Stimulated activated CD4-positive, alpha-beta T cell treated with anti-CD3 and anti-CD28 coated beads, Interleukin-4, amount 100 ng/mL, for 24 hours (primary cell): ENCODE results near the gene KCNAB3.

Experiments used
- DNase-seq: peaks from one replicate; pipeline ENCODE4 v3.0.0-alpha.2; 2020

KCNAB3 gene

DNA sequence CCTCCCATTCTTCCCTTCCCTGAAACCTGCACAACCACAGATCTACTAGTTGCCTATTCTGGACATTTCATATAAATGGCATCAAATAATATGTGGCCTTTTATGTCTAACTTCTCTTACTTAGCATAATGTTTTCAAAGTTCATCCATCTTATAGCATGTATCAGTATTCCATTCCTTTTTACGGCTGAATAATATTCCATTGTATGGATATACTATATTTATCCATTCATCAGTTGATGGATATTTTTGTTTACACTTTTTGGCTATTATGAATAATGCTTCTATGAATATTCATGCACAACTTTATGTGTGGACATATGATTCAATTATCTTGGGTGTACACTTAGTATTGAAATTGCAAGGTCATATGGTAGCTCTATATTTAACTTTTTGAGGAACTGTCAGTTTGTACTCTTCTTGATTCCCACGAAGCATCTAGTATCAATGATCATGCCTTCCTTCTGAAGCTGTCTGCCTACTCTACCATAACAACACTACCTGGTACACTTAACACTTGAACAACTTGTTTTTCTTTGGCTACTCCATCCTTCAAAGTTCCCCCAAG, 53.8 kb downstream of the KCNAB3 start:
- DNase-seq = no peak

DNA sequence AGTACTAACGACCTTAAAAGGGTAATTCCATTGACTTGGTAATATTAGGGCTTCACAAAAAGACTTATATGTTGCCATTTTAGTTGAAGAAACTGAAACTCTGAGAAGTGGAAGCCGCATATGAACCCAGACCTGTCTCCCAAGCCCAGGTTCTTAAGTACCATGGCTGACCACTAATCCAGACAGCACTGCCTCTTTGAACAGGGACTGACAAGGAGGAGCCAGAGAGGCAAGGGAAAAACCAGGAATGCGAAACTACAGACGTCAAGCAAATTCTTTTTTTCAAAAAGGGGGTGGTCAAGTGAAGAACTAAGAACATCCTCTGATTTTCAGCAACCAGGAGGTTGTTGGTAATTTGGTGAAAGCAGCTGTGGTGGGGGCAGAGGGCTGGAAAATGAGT, 56.6 kb downstream of the KCNAB3 start:
- no peak for DNase-seq
